ENCODE data around the gene PDGFB.

PDGFB gene

GRCh38 chr22:39240831-39241793 is 3.7 kb downstream of the PDGFB start:
- DNase-seq = peak in 2 of 51 donors; percentile 25 to 58

GRCh38 chr22:39239561-39240423 is 5.0 kb downstream of the PDGFB start:
- no peak for DNase-seq

GRCh38 chr22:39238966-39239505 is 5.7 kb downstream of the PDGFB start:
- peak in 1 of 51 donors; percentile 10 for DNase-seq

GRCh38 chr22:39238561-39238960 is 6.2 kb downstream of the PDGFB start:
- DNase-seq = no peak

- DNase-seq = no peak
Measured at GRCh38 chr22:39238101-39238466, 6.7 kb downstream of the PDGFB start.

- DNase-seq = peak in 1 of 51 donors; percentile 22
Measured at GRCh38 chr22:39237318-39238100, 7.3 kb downstream of the PDGFB start.

- DNase-seq = no peak
Measured at GRCh38 chr22:39236321-39237317, 8.2 kb downstream of the PDGFB start.

GRCh38 chr22:39234867-39235687 is 9.7 kb downstream of the PDGFB start:
- DNase-seq = no peak

GRCh38 chr22:39234472-39234787 is 10.4 kb downstream of the PDGFB start:
- DNase-seq = no peak

- DNase-seq = no peak
Measured at GRCh38 chr22:39233710-39234471, 10.9 kb downstream of the PDGFB start.

- DNase-seq = no peak
Measured at GRCh38 chr22:39232806-39233709, 11.7 kb downstream of the PDGFB start.

- DNase-seq = no peak
Measured at GRCh38 chr22:39232246-39232645, 12.5 kb downstream of the PDGFB start.

GRCh38 chr22:39231197-39231950 is 13.4 kb downstream of the PDGFB start:
- DNase-seq = no peak

- no peak for DNase-seq
Measured at GRCh38 chr22:39230261-39231196, 14.3 kb downstream of the PDGFB start.

GRCh38 chr22:39229688-39230260 is 15.0 kb downstream of the PDGFB start:
- DNase-seq = no peak
